GM23248 (cell line): ENCODE measurements around the gene MAMDC4.

Experiments used
- EZH2 ChIP-seq: fragments of 200-600 bp; sonication (generic); IDR thresholded peaks from 2 replicates; pipeline ENCODE4 v1.6.1; 2018; ENCODE audit warnings: antibody characterized with exemption, mild to moderate bottlenecking; ENCODE audit not compliant: insufficient read depth, poor library complexity, severe bottlenecking
- EZH2phosphoT487 ChIP-seq: fragments of 200-600 bp; sonication (generic); IDR thresholded peaks from 2 replicates; pipeline ENCODE4 v1.6.1; 2018; ENCODE audit warnings: antibody characterized with exemption, moderate library complexity, mild to moderate bottlenecking, low read depth; ENCODE audit not compliant: insufficient read depth

GRCh38 chr9:136849038-136849959 is 2.8 kb upstream of the MAMDC4 start, which contains the start of gene PHPT1:
- TF ChIP-seq EZH2 = no peak
- TF ChIP-seq EZH2phosphoT487 = no peak
